Panc1 (cell line): ENCODE data around the gene CACNG6. TPM values are rescaled to one million over a fixed set of nuclear protein-coding genes. Genes with fewer than 3 reads are reported as not detected.
"Not testable (repeated sequence)": the region's sequence is repeated elsewhere in the genome, so short reads cannot be mapped to it uniquely, and the experiment has no call there.

Experiments
- ATAC-seq: fragments of 200-7000 bp; cut with Tn5 transposase; 2 replicates; pipeline ENCODE4 v1.9.1; 2020; ENCODE audit warnings: mild to moderate bottlenecking, moderate library complexity
- BruUV-seq: library from RNA; stranded (reverse); fragments of 400-500 nt; replicated peaks from 2 replicates; lab custom pipeline; 2021; lab: Mats Ljungman, UMichigan
- CTCF ChIA-PET: fragments of 300-600 bp; sonication (Branson Sonifier 250); formaldehyde crosslinking; loops from one replicate; lab custom pipeline; 2022; ENCODE audit warnings: antibody characterized with exemption; lab: Charles Lee
- POLR2A ChIA-PET: fragments of 300-600 bp; sonication (Branson Sonifier 250); formaldehyde crosslinking; loops from one replicate; lab custom pipeline; 2022; ENCODE audit warnings: antibody characterized with exemption; lab: Charles Lee
- DNase-seq: peaks from one replicate; pipeline ENCODE4 v3.0.0-alpha.2; 2010; ENCODE audit warnings: low read depth, low spot score
- H3K27ac ChIP-seq: 2 replicates; pipeline ENCODE4 v1.5.1; 2011; ENCODE audit warnings: mild to moderate bottlenecking, low read length, inconsistent platforms
- H3K27me3 ChIP-seq: fragments of 200-500 bp; sonication (Bioruptor generic); 2 replicates; pipeline ENCODE4 v1.6.0; 2014; ENCODE audit warnings: low read length, inconsistent platforms; ENCODE audit not compliant: control insufficient read depth, insufficient read depth
- H3K36me3 ChIP-seq: fragments of 200-500 bp; sonication (Bioruptor generic); 2 replicates; pipeline ENCODE4 v1.5.1; 2014; ENCODE audit warnings: inconsistent platforms, mild to moderate bottlenecking, low read length, moderate library complexity; ENCODE audit not compliant: control insufficient read depth, insufficient read depth
- H3K4me1 ChIP-seq: 2 replicates; pipeline ENCODE4 v1.5.1; 2011; ENCODE audit warnings: inconsistent platforms, mild to moderate bottlenecking, low read length, moderate library complexity; ENCODE audit not compliant: control insufficient read depth, insufficient read depth
- H3K4me3 ChIP-seq, 2 experiments: 2 replicates each; pipeline ENCODE4 v1.5.1; 2011 to 2012; ENCODE audit warnings: low read depth in 2 of 2, low read length in 2 of 2, mild to moderate bottlenecking in 2 of 2, inconsistent platforms in 1 of 2, moderate library complexity in 1 of 2
- H3K9me3 ChIP-seq: fragments of 200-500 bp; sonication (Bioruptor generic); 2 replicates; pipeline ENCODE4 v1.5.1; 2014; ENCODE audit warnings: low read depth, mild to moderate bottlenecking, inconsistent platforms, low read length, moderate library complexity; ENCODE audit not compliant: control insufficient read depth, insufficient read depth
- POLR2AphosphoS5 ChIP-seq: IDR thresholded peaks from 2 replicates; pipeline ENCODE4 v1.6.1; 2012; ENCODE audit warnings: mild to moderate bottlenecking, low read depth, low read length, moderate library complexity
- SIN3A ChIP-seq: IDR thresholded peaks from 2 replicates; pipeline ENCODE4 v1.6.1; 2012; ENCODE audit warnings: low read depth, mild to moderate bottlenecking, low read length, moderate library complexity, borderline replicate concordance; ENCODE audit not compliant: insufficient read depth
- TCF7L2 ChIP-seq: IDR thresholded peaks from 2 replicates; pipeline ENCODE4 v1.6.1; 2011; ENCODE audit warnings: mild to moderate bottlenecking, low read depth, low read length, inconsistent platforms
- in situ Hi-C: cut with HindIII; loops from 2 replicates; pipeline ENCODE4 v1.10.0; 2016; ENCODE audit warnings: low sequenced_read_pairs, low pct_unique_long_range_greater_than_20kb
- intact Hi-C: fragments of 100-400 bp; cut with micrococcal nuclease; formaldehyde crosslinking; loops from one replicate; pipeline ENCODE4 v1.10.0; 2022; ENCODE audit not compliant: unreplicated experiment
- total RNA-seq: library from RNA; stranded (reverse); gene quantifications from one replicate; pipeline ENCODE4 v1.2.1, GENCODE V29; 2021; ENCODE audit not compliant: unreplicated experiment
- TF ChIP-seq, protein P1 (sequence below), 2 experiments: IDR thresholded peaks; 2 replicates each; pipeline ENCODE4 v1.6.1; 2011 to 2012; ENCODE audit warnings: low read depth in 2 of 2, control low read depth in 1 of 2, low read length in 1 of 2, mild to moderate bottlenecking in 1 of 2, moderate library complexity in 1 of 2; ENCODE audit not compliant: insufficient read depth in 1 of 2
- TF ChIP-seq, protein P2 (sequence below): fragments of 450-650 bp; IDR thresholded peaks from 2 replicates; pipeline ENCODE4 v1.5.1; 2017; ENCODE audit warnings: mild to moderate bottlenecking

CACNG6 gene
- total RNA-seq, 1 experiment from 2014 or later: 14.6 TPM

DNA sequence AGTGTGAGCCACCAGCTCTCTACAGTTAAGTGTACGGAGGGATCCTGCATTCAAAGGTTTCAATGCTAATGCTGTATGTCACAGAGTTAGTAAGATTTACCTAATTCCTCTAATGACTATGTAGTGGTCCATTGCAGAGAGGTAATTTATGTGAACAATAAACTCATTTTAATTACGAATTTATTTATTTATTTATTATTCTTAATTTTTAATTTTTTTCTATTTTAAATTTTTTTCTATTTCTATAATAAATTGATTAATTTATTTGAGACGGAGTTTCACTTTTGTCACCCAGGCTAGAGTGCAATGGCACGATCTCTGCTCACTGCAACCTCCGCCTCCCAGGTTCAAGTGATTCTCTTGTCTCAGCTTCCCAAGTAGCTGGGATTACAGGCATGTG lies 42.8 kb upstream of the CACNG6 start:
- intact Hi-C loops, H3K27ac ChIP-seq, H3K9me3 ChIP-seq, ATAC-seq, H3K4me3 ChIP-seq, BruUV-seq, in situ Hi-C loops, H3K4me1 ChIP-seq, DNase-seq, H3K36me3 ChIP-seq, H3K27me3 ChIP-seq: not testable (repeated sequence)
- CTCF ChIA-PET: interaction anchor here (0.8 to 1.5 kb wide), 4 partner anchors 19 to 156 kb away, joined by 3 to 8 read pairs (median 6); no protein-coding TSS in a partner anchor
- POLR2A ChIA-PET: interaction anchor here (0.8 kb wide), 1 partner anchor 307 kb away, joined by 3 read pairs; no protein-coding TSS in a partner anchor

DNA sequence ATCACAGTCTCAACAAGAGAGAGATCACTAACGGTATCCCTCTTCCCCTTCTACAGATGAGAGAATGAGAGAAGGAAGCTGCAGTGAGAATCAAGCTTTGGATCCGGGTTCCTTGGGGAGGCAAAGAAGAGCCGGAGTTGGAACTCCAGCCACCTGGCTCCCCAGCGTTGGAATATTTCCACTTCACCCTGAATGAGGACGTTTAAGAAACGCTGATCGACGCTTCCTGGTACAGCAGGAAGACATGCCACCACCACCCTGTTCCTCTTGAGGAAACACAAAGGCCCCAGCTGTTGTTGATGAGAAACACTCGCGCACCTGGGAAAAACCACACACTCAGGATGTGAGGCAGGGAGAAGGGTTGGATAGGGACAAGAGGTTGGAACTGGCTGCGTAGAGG lies 40.0 kb upstream of the CACNG6 start:
- Histone ChIP-seq H3K4me1 (no peaks in the 10 kb centered on the region), H3K36me3 (no peaks in the 10 kb centered on the region), H3K9me3 (no peaks in the 10 kb centered on the region), H3K27ac (no peak overlapping the region), H3K27me3 (no peaks in the 10 kb centered on the region), H3K4me3 (no peak overlapping the region)
- no peak for DNase-seq
- TF ChIP-seq TCF7L2 (no peak), SIN3A (no peak), POLR2AphosphoS5 (no peak)
- TF ChIP-seq, protein P1, sequence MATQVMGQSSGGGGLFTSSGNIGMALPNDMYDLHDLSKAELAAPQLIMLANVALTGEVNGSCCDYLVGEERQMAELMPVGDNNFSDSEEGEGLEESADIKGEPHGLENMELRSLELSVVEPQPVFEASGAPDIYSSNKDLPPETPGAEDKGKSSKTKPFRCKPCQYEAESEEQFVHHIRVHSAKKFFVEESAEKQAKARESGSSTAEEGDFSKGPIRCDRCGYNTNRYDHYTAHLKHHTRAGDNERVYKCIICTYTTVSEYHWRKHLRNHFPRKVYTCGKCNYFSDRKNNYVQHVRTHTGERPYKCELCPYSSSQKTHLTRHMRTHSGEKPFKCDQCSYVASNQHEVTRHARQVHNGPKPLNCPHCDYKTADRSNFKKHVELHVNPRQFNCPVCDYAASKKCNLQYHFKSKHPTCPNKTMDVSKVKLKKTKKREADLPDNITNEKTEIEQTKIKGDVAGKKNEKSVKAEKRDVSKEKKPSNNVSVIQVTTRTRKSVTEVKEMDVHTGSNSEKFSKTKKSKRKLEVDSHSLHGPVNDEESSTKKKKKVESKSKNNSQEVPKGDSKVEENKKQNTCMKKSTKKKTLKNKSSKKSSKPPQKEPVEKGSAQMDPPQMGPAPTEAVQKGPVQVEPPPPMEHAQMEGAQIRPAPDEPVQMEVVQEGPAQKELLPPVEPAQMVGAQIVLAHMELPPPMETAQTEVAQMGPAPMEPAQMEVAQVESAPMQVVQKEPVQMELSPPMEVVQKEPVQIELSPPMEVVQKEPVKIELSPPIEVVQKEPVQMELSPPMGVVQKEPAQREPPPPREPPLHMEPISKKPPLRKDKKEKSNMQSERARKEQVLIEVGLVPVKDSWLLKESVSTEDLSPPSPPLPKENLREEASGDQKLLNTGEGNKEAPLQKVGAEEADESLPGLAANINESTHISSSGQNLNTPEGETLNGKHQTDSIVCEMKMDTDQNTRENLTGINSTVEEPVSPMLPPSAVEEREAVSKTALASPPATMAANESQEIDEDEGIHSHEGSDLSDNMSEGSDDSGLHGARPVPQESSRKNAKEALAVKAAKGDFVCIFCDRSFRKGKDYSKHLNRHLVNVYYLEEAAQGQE (IDR thresholded peaks at IDR 0.05; ENCODE audit: insufficient read depth in 1 of 2, low read depth in 2 of 2, low read length in 1 of 2): no peak
- TF ChIP-seq, protein P2, sequence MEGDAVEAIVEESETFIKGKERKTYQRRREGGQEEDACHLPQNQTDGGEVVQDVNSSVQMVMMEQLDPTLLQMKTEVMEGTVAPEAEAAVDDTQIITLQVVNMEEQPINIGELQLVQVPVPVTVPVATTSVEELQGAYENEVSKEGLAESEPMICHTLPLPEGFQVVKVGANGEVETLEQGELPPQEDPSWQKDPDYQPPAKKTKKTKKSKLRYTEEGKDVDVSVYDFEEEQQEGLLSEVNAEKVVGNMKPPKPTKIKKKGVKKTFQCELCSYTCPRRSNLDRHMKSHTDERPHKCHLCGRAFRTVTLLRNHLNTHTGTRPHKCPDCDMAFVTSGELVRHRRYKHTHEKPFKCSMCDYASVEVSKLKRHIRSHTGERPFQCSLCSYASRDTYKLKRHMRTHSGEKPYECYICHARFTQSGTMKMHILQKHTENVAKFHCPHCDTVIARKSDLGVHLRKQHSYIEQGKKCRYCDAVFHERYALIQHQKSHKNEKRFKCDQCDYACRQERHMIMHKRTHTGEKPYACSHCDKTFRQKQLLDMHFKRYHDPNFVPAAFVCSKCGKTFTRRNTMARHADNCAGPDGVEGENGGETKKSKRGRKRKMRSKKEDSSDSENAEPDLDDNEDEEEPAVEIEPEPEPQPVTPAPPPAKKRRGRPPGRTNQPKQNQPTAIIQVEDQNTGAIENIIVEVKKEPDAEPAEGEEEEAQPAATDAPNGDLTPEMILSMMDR: no peak
- POLR2A ChIA-PET: no interaction called here
- 0 out of 2 replicates have a peak, but pooled peaks have one; percentile 25 for ATAC-seq
- in situ Hi-C loops (no loop called here), intact Hi-C loops (no loop called here)
- no TSS peak for BruUV-seq
- CTCF ChIA-PET: interaction anchor here (0.5 to 1.4 kb wide), 2 partner anchors 74 to 178 kb away, joined by 3 read pairs; no protein-coding TSS in a partner anchor

DNA sequence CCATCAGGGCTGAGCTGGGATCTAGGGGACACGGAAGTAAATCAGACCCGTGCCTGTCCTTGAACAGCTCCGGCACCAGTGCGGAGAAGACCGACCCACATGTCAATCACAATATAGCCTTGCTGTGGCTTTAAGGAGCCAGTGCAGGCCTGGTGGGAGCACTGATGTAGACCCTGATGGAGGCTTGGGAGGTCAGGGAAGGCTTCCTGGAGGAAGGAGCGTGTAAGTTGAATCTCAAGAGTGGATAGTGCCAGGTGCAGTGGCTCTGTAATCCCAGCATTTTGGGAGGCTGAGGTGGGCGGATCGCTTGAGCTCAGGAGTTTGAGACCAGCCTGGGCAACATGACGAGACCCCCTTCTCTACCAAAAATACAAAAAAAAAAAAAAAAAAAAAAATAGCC lies 39.5 kb upstream of the CACNG6 start:
- no peak overlapping the region for H3K4me3 ChIP-seq
- H3K36me3 ChIP-seq: no peaks in the 10 kb centered on the region
- TF ChIP-seq, protein P2: no peak
- TF ChIP-seq POLR2AphosphoS5 (no peak), TCF7L2 (no peak), SIN3A (no peak)
- H3K27ac ChIP-seq: no peak overlapping the region
- DNase-seq: no peak
- H3K9me3 ChIP-seq: no peaks in the 10 kb centered on the region
- ChIA-PET POLR2A (interaction anchor here (0.6 kb wide), 1 partner anchor 67 kb away, joined by 8 read pairs; no protein-coding TSS in a partner anchor), CTCF (interaction anchor here (1.4 kb wide), 1 partner anchor 73 kb away, joined by 3 read pairs; no protein-coding TSS in a partner anchor)
- no peaks in the 10 kb centered on the region for H3K4me1 ChIP-seq
- in situ Hi-C loops: no loop called here
- 0 out of 2 replicates have a peak, but pooled peaks have one; percentile 14 for ATAC-seq
- intact Hi-C loops: no loop called here
- no peaks in the 10 kb centered on the region for H3K27me3 ChIP-seq
- no TSS peak for BruUV-seq
